Daoy (cell line): ENCODE data around the gene ZSCAN20. TPM values are rescaled to one million over a fixed set of nuclear protein-coding genes. Genes with fewer than 3 reads are reported as not detected.

Experiments used
- DNase-seq: peaks from one replicate; pipeline ENCODE4 v3.0.0-alpha.2; 2015; ENCODE audit warnings: low read depth
- total RNA-seq: library from RNA; depleted of rRNA; stranded (reverse); fragments of >200 nt; shearing (Covaris generic); gene quantifications from 2 replicates; pipeline ENCODE4 v1.2.3, GENCODE V29; 2014; rRNA removed

Gene ZSCAN20
- total RNA-seq, 1 experiment from 2014 or later, result 5.5 TPM

DNA sequence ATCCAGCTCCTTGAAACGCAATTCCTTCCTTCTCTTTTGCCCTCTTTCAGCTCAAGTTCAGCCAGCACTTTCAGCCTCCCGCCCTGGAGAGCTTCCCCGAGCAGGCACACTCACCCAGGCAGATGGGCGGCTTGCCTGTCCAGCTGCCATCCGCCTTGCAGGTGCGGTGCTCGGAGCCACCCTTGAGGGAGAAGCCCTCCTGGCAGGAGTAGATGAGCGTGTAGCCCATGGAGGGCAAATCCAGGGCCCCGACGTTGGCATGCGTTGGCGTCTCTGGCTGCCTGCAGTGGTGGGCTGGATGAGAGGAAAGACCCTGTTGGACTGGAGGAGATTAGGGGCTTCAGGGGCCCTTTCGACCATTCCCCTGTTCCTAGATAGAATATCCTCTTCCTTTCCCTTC lies 60.5 kb downstream of the ZSCAN20 start:
- no peak for DNase-seq

DNA sequence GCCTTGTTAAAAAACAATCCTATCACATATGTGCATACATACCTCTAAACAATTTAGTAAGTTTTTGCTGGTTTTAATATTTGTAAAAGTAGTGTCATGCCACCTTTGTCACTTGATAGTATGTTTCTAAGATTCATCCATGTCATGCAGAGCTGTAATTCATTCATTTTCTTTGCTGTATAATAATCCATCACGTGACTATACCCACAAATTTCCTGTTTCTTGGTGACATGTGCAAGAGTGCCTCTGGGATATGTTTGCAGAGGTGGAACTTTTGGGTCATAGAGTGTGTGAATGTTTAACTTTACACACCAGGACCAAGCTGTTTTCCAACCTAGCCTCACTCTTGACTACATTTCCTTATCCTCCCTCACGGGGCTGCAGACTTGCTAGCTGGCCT lies 62.9 kb downstream of the ZSCAN20 start:
- DNase-seq, result no peak

DNA sequence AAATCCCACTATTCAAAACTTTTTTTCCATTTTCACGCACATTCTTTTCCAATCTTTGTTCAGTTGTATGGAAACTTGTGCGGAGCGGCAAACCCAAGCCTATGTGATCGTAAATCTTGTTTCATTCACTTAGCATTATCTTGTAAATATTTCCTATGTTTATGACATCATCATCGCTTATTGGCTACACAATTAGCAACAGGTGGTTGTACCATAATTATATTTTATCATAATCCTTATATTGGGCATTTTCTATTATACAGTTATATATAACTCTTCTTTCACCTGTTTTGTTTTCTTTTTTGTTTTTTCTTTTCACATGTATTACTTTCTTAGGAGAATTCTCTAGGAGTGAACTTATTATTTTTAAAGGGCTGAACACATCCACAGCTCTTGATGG lies 65.4 kb downstream of the ZSCAN20 start:
- no peak for DNase-seq

DNA sequence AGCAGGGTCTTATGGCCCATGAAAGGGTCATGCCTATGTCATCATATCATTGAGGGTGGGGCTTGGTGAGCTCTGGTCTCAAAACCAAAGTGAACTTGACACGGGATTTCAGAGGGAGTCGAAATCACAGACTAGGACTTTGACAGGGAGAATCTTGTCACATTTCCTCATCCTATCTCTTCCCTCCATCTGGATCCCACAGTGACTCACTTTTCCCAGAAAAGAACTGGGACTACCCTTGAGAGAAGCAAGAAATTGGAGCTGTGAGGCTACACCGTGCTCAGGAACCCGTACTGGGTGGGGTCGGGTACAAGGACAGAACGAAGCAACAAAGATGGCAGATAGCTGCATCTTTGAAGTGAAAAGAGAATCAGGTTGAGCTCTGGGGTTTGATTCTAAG lies 69.5 kb downstream of the ZSCAN20 start:
- DNase-seq, result no peak

Other genes with a start within 250 kb of the ZSCAN20 start
- 6.5 and 14.6 TPM in 2 replicates for gene ZNF362, start 216.2 kb upstream of the ZSCAN20 start, total RNA-seq
- gene A3GALT2, start 151.5 kb upstream of the ZSCAN20 start, total RNA-seq, result not detected in 2 replicates
- 101 and 108 TPM in 2 replicates for gene PHC2, start 41.5 kb upstream of the ZSCAN20 start, total RNA-seq